ENCODE data around the gene MBD5. TPM values are rescaled to one million over a fixed set of nuclear protein-coding genes. Genes with fewer than 3 reads are reported as not detected.

MBD5 gene
- total and polyA plus RNA-seq, 4 donors: 2.0 to 15.9 (median 9.5) TPM

DNA sequence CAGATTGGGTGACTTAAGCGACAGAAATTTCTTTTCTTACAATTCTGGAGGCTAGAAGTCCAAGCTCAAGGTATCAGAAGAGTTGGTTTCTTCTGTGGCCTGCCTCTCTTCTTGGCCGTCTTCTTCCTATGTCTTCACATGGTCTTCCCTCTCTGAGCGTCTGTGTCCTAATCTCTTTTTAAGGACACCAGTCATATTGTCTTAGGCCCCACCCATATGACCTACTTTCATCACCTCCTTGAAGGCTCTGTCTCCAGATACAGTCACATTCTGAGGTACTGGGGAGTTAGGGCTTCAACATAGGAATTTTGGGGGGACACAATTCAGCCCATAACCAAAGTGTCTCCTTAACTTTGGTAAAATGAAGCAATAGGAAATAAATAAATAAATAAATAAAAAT is 512.8 kb downstream of the MBD5 start:
- no peaks in the 10 kb centered on the region for H3K9me3 ChIP-seq (ENCODE audit: control insufficient read depth in 4 of 4, low read length in 3 of 4)
- no peaks in the 10 kb centered on the region for H3K4me1 ChIP-seq (ENCODE audit: control insufficient read depth in 4 of 4, insufficient read depth in 4 of 4, low read length in 3 of 4)
- no peak for TF ChIP-seq GABPA (IDR thresholded peaks at IDR 0.05 in 1 of 2, conservative IDR thresholded peaks at IDR 0.05 in 1 of 2)
- TF ChIP-seq, protein P1, sequence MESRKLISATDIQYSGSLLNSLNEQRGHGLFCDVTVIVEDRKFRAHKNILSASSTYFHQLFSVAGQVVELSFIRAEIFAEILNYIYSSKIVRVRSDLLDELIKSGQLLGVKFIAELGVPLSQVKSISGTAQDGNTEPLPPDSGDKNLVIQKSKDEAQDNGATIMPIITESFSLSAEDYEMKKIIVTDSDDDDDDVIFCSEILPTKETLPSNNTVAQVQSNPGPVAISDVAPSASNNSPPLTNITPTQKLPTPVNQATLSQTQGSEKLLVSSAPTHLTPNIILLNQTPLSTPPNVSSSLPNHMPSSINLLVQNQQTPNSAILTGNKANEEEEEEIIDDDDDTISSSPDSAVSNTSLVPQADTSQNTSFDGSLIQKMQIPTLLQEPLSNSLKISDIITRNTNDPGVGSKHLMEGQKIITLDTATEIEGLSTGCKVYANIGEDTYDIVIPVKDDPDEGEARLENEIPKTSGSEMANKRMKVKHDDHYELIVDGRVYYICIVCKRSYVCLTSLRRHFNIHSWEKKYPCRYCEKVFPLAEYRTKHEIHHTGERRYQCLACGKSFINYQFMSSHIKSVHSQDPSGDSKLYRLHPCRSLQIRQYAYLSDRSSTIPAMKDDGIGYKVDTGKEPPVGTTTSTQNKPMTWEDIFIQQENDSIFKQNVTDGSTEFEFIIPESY (IDR thresholded peaks at IDR 0.05): no peak
- no peak for TF ChIP-seq RAD21 (IDR thresholded peaks at IDR 0.05)
- TF ChIP-seq RXRA (IDR thresholded peaks at IDR 0.05): no peak
- no peak for TF ChIP-seq HNF4G (IDR thresholded peaks at IDR 0.05)
- no peak overlapping the region for H3K9ac ChIP-seq (ENCODE audit: low read depth in 1 of 2, low read length in 2 of 2)
- WGBS: 92% methylated on average over 3 of the region's 3 CpGs
- H3K4me3 ChIP-seq (ENCODE audit: low read depth in 1 of 3, low read length in 3 of 3): no peak overlapping the region
- H3K27ac ChIP-seq (ENCODE audit: low read depth in 1 of 2, low read length in 2 of 2): no peak overlapping the region
- DNase-seq (ENCODE audit: low spot score): no peak
- H3K36me3 ChIP-seq (ENCODE audit: control insufficient read depth in 4 of 4, insufficient read depth in 3 of 4, low read depth in 1 of 4, low read length in 3 of 4): no peaks in the 10 kb centered on the region
- H3K27me3 ChIP-seq (ENCODE audit: control insufficient read depth in 4 of 4, insufficient read depth in 4 of 4, low read length in 3 of 4): no peaks in the 10 kb centered on the region

- H3K4me3 ChIP-seq (ENCODE audit: low read depth in 1 of 3, low read length in 3 of 3): no peak overlapping the region
- no peak for TF ChIP-seq ATF3 (IDR thresholded peaks at IDR 0.05)
- no peak for TF ChIP-seq TAF1 (conservative IDR thresholded peaks at IDR 0.05)
- no peak for TF ChIP-seq REST (IDR thresholded peaks at IDR 0.05)
- TF ChIP-seq GABPA (IDR thresholded peaks at IDR 0.05 in 1 of 2, conservative IDR thresholded peaks at IDR 0.05 in 1 of 2): no peak
- TF ChIP-seq NR2F2 (IDR thresholded peaks at IDR 0.05): no peak
- no peak for TF ChIP-seq EGR1 (IDR thresholded peaks at IDR 0.05; ENCODE audit: low read depth in 2 of 2)
- no peak for TF ChIP-seq SP1 (IDR thresholded peaks at IDR 0.05)
- TF ChIP-seq MAX (IDR thresholded peaks at IDR 0.05): no peak
- TF ChIP-seq FOXA1 (IDR thresholded peaks at IDR 0.05): no peak
- TF ChIP-seq HNF4G (IDR thresholded peaks at IDR 0.05): no peak
- TF ChIP-seq YY1 (IDR thresholded peaks at IDR 0.05): no peak
- no peak for TF ChIP-seq RXRA (IDR thresholded peaks at IDR 0.05)
- TF ChIP-seq HNF4A (conservative IDR thresholded peaks at IDR 0.05): no peak
- no peak for TF ChIP-seq JUND (IDR thresholded peaks at IDR 0.05)
- H3K9ac ChIP-seq (ENCODE audit: low read depth in 1 of 2, low read length in 2 of 2): no peak overlapping the region
- no peaks in the 10 kb centered on the region for H3K4me1 ChIP-seq (ENCODE audit: control insufficient read depth in 4 of 4, insufficient read depth in 4 of 4, low read length in 3 of 4)
- DNase-seq (ENCODE audit: low spot score): no peak
- no peaks in the 10 kb centered on the region for H3K9me3 ChIP-seq (ENCODE audit: control insufficient read depth in 4 of 4, low read length in 3 of 4)
- H3K27ac ChIP-seq (ENCODE audit: low read depth in 1 of 2, low read length in 2 of 2): no peak overlapping the region
- 74% methylated on average over 12 of the region's 12 CpGs for WGBS
- no peaks in the 10 kb centered on the region for H3K36me3 ChIP-seq (ENCODE audit: control insufficient read depth in 4 of 4, insufficient read depth in 3 of 4, low read depth in 1 of 4, low read length in 3 of 4)
- no peaks in the 10 kb centered on the region for H3K27me3 ChIP-seq (ENCODE audit: control insufficient read depth in 4 of 4, insufficient read depth in 4 of 4, low read length in 3 of 4)
These were observed 513.7 kb downstream of the MBD5 start for GRCh38 chr2:148534416-148535204.

All from liver (tissue), 9 donors.